Stomach smooth muscle (tissue), 2 donors: ENCODE measurements around the gene GNG12.

ENCODE experiments used
- H3K27ac ChIP-seq: one replicate; pipeline ENCODE4 v1.7.0; 2013; ENCODE audit warnings: mild to moderate bottlenecking, low read length, inconsistent platforms
- H3K27me3 ChIP-seq, 2 donors: one replicate each; pipeline ENCODE4 v1.7.0; 2013; ENCODE audit warnings: low read length in 2 of 2; ENCODE audit not compliant: insufficient read depth in 2 of 2, control insufficient read depth in 1 of 2
- H3K36me3 ChIP-seq, 2 donors: one replicate each; pipeline ENCODE4 v1.7.0; 2013; ENCODE audit warnings: low read length in 2 of 2; ENCODE audit not compliant: control insufficient read depth in 2 of 2, insufficient read depth in 2 of 2
- H3K4me1 ChIP-seq: one replicate; pipeline ENCODE4 v1.7.0; 2013; ENCODE audit warnings: low read length; ENCODE audit not compliant: control insufficient read depth, insufficient read depth
- H3K4me3 ChIP-seq, 2 donors: one replicate each; pipeline ENCODE4 v1.7.0; 2013; ENCODE audit warnings: low read length in 2 of 2
- H3K9ac ChIP-seq, 2 donors: one replicate each; pipeline ENCODE4 v1.7.0; 2013; ENCODE audit warnings: low read length in 2 of 2, mild to moderate bottlenecking in 1 of 2
- H3K9me3 ChIP-seq, 2 donors: one replicate each; pipeline ENCODE4 v1.7.0; 2013; ENCODE audit warnings: low read length in 2 of 2; ENCODE audit not compliant: control insufficient read depth in 2 of 2
- donor health status: healthy.
- donor health status: Pancreatic carcinoma.

The GNG12 gene

DNA sequence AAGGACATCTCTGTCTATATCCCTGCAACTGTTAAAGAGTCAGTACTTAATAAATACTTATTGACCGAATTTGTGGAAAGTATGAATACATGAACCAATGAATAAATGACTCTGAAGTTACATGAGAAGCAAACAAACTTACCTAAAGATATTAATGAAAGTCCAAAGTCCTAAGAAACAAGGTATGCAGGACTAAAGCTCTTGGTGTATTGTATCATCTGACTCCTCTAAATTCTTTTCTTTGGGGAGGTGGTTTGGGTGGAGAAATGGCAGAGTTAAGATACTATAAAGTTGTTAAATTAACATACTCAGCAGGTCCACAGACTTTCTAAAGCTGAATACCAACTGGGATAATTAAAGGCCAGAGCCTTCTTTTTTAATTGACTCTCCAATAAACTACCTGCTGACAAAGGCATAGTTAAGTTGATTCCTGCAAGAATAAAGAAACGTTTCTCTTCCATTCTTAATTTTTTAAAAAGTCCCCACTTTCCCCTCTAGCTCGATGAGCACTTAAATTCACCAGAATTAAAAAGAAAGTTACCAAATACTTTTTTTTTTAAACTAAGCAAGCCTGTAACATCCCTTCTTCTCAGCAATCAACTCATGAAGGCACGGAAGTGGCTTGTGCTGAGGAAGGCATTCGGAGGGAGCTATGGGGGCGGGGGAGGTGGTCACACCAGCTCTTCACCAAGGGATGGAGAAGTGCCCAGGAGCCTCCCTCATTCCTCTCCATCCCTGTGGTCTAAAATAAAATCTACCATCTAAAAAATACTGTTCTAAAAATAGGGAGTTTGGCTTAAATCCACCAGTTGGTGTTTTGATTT lies 87.2 kb downstream of the GNG12 start:
- Histone ChIP-seq H3K36me3 (no peaks in the 10 kb centered on the region), H3K9me3 (no peaks in the 10 kb centered on the region), H3K4me3 (no peak overlapping the region), H3K9ac (no peak overlapping the region), H3K27ac (no peak overlapping the region), H3K27me3 (no peaks in the 10 kb centered on the region), H3K4me1 (peaks cover 37% of the 10 kb centered on the region)

DNA sequence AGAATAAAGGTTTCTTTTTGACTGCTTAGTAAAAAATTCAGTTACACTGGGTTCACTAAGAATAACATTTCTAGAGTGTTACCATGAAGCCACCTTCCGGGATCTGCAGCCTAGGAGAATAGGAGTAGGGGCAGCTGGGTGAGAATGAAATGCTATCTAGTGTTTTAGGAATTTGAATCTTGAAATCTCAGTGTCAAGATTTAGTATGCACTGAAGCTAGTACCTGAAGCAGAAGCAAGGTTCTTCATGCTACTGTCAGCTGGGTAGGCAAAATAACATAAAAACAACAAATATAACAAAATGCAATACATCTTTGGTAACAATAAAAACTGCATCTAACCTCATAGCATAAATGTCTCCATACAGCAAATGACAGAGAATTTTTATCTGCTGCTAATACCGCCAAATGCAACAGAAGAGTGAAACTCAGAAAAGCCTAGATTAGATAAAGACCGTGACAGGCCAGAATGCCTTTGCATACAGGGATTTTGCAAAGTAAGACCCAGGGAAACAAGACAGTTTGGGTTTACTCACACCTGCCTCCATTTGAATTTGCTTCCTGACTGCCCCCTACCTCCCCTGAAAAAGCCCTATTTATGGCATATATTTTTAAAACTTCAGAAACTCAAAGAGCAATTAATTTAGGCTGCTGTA lies 90.1 kb downstream of the GNG12 start:
- H3K9me3 ChIP-seq, result no peaks in the 10 kb centered on the region
- H3K27me3 ChIP-seq, result no peaks in the 10 kb centered on the region
- no peaks in the 10 kb centered on the region for H3K36me3 ChIP-seq
- no peak overlapping the region for H3K27ac ChIP-seq
- H3K4me1 ChIP-seq, result peaks cover 19% of the 10 kb centered on the region
- H3K9ac ChIP-seq, result no peak overlapping the region
- H3K4me3 ChIP-seq, result no peak overlapping the region

DNA sequence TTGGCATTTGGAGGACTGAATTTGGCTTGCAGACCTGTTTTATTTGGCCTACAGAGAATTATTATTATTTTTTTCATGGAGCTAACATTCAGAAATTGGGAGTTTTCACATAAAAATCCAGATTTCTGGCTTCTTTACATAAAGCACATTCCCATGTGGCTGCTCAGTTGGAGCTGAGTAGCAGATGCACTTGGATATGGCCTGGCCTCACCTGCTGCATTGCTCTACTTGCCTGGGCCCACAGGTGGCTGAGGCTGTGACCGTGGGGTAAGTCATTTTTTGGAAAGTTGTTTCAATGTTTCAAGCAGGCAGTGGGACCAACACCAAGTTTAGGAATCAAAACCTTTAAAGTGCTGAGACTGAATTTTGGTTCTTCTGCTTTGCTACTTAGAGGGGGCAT lies 91.5 kb downstream of the GNG12 start:
- Histone ChIP-seq H3K4me3 (no peak overlapping the region), H3K4me1 (peaks cover 15% of the 10 kb centered on the region), H3K27ac (no peak overlapping the region), H3K36me3 (no peaks in the 10 kb centered on the region), H3K27me3 (no peaks in the 10 kb centered on the region), H3K9me3 (no peaks in the 10 kb centered on the region), H3K9ac (no peak overlapping the region)

DNA sequence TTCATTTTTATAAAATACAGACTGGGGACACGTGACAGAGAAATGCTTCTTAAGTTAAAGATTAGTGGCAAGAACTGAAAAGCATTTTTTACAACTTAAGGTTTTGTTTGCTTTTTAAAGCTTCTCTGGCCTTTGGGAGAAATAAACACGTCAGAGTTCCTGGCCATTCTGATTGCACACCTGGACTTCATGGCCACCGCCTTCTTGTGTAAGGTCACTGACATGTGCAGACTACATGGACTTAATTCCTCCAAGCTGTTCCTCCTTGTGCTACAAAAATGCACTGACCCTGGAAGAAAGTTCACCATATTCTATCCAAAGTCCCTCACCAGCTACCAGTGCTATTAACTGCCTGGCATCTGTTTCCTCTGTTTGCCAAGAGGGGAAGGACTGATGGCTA lies 92.1 kb downstream of the GNG12 start:
- H3K4me1 ChIP-seq, result peaks cover 17% of the 10 kb centered on the region
- no peak overlapping the region for H3K4me3 ChIP-seq
- H3K9me3 ChIP-seq, result no peaks in the 10 kb centered on the region
- no peaks in the 10 kb centered on the region for H3K36me3 ChIP-seq
- no peaks in the 10 kb centered on the region for H3K27me3 ChIP-seq
- H3K27ac ChIP-seq, result no peak overlapping the region
- H3K9ac ChIP-seq, result no peak overlapping the region

DNA sequence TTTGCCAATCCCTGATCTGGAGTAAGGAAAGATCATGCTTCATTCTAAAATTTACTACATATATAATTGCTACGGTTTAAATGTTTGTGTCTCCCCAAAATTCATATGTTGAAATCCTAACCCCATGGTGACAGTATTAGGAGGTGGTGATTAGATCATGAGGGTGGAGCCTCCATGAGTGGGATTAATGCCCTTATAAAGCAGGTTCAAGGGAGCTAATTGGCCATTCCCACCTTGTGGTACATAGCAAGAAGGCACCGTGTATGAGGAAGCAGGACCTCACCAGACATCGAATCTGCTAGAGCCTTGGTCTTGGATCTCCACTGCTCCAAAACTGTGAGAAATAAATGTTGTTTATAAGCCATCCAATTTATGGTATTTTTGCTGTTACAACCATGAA lies 92.7 kb downstream of the GNG12 start:
- Histone ChIP-seq H3K27ac (no peak overlapping the region), H3K4me1 (peaks cover 20% of the 10 kb centered on the region), H3K4me3 (no peak overlapping the region), H3K27me3 (no peaks in the 10 kb centered on the region), H3K36me3 (no peaks in the 10 kb centered on the region), H3K9me3 (no peaks in the 10 kb centered on the region), H3K9ac (no peak overlapping the region)

DNA sequence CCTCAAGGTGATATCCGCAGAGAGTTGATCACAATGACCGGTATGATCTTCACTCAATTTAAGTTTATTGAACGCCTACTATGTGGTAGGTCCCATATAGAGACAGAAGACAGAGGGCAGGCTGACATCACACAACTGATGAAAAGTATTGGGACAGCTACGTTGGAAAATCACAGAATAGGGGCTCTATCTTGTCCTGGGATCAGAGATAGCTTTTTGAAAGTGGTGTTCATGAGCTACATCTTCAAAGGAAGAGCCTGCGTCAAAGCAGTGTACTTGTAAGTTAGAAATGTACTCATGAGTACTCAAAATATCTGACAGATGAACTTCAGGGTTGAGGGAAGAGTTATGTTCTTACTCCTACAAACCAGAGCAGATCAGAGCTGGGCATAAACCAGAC lies 93.9 kb downstream of the GNG12 start:
- H3K9ac ChIP-seq, result no peak overlapping the region

DNA sequence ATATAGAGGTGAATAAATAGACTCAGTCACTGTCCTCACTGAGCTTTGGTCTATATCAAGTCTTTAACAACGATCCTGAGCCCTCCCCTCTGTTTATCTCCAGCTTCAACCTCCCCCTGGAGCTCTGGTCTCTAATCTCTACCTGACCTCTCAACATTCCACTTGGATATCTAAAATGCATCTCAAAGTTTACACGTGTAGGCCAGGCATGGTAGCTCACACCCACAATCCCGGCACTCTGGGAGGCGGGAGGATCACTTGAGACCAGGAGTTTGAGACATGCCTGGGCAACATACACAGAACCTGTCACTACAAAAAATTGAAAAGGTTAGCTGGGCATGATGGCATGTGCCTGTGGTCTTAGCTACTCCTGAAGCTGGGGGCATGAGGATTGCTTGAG lies 94.9 kb downstream of the GNG12 start:
- no peaks in the 10 kb centered on the region for H3K27me3 ChIP-seq
- no peak overlapping the region for H3K4me3 ChIP-seq
- peaks cover 26% of the 10 kb centered on the region for H3K4me1 ChIP-seq
- no peak overlapping the region for H3K9ac ChIP-seq
- no peaks in the 10 kb centered on the region for H3K36me3 ChIP-seq
- no peak overlapping the region for H3K27ac ChIP-seq
- H3K9me3 ChIP-seq, result no peaks in the 10 kb centered on the region

More for the DNA sequence above, 93.9 kb downstream of the GNG12 start:
- no peaks in the 10 kb centered on the region for H3K9me3 ChIP-seq
- H3K4me3 ChIP-seq, result no peak overlapping the region
- H3K4me1 ChIP-seq, result peaks cover 22% of the 10 kb centered on the region
- no peak overlapping the region for H3K27ac ChIP-seq
- H3K27me3 ChIP-seq, result no peaks in the 10 kb centered on the region
- no peaks in the 10 kb centered on the region for H3K36me3 ChIP-seq

DNA sequence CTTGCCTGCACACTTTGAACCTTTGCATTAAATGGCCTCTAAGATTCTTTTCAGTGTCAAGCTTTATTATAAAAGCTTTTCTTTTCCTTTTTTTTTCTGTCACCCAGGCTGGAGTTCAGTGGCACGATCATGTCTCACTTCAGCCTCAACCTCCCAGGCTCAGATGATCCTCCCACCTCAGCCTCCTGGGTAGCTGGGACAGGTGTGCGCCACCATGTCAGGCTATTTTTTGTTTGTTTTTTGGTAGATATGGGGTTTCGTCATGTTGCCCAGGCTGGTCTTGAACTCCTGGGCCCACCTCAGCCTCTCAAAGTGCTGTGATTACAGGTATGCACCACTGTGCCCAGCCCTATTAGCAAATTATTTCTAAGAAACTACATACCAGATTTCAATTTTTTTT lies 95.4 kb downstream of the GNG12 start:
- Histone ChIP-seq H3K4me1 (peaks cover 27% of the 10 kb centered on the region), H3K27me3 (no peaks in the 10 kb centered on the region), H3K9me3 (no peaks in the 10 kb centered on the region), H3K27ac (no peak overlapping the region), H3K9ac (no peak overlapping the region), H3K36me3 (no peaks in the 10 kb centered on the region), H3K4me3 (no peak overlapping the region)

DNA sequence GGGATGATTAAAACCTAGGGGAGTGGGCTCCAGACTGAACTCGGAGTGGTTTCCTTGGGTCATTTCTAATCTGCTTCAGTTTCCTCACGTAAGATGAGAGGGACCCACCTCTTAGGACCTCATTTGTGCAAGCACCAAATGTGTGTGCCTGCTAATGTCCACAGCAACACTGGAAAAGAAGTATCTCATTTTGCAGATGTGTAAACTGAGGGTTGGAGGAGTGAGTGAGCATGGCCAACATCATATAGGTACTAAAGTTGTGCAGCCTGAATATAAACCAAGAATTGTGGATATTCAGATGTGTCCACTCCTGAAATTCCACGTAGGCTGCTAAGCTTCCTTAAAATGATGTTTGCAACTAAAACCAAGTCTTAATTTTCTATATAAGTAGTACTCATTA lies 96.5 kb downstream of the GNG12 start:
- Histone ChIP-seq H3K27ac (peak overlapping the region; percentile 46), H3K27me3 (no peaks in the 10 kb centered on the region), H3K9me3 (no peaks in the 10 kb centered on the region), H3K4me1 (peaks cover 32% of the 10 kb centered on the region), H3K9ac (no peak overlapping the region), H3K4me3 (no peak overlapping the region), H3K36me3 (no peaks in the 10 kb centered on the region)

DNA sequence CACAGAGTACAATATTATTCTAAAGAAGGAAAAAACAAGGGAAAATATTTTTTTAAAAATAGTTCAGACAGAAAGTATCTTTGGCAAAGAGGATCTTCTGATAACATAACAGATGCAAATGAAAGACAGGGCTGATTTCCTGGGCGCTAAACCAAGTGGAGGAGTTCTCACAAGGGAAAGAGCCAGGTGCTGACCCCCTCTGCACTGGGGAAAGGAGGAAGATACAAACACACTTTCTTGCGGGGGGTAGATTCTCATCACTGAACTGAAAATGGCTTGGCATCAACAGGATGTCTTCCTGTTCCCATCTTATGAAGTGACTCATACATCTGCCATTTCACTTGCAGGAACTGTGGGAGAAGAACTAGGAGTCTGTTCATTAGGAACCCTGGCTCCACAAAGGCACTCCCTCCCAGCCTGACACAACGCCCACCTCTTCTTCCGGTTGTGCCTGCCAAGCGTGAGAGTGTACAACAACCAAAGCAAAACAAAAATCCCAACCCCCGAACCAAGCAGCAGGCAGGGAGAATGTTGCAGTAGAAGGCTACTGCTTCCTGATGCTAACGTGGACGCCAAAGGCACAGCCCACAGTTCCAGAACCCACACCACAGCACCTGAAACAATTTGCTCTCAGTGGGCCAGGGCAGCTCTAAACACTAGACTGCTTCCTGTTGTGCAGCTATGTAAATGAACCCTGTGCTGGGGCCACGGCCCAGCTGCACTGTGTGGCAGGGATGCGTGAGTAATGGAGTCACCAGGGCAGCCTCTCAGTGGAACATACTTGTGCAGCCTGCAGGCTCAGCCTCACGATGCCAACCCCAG lies 97.2 kb downstream of the GNG12 start:
- H3K4me3 ChIP-seq, result peak overlapping the region; percentile 9 to 55
- H3K4me1 ChIP-seq, result peaks cover 28% of the 10 kb centered on the region
- no peaks in the 10 kb centered on the region for H3K27me3 ChIP-seq
- H3K9ac ChIP-seq, result peak overlapping the region in 1 of 2 donors; percentile 5
- H3K36me3 ChIP-seq, result no peaks in the 10 kb centered on the region
- H3K9me3 ChIP-seq, result no peaks in the 10 kb centered on the region
- H3K27ac ChIP-seq, result peak overlapping the region; percentile 46
